Spleen (tissue), 7 donors: ENCODE measurements around the gene NR3C1.

ENCODE experiments used
- CTCF ChIP-seq, 11 experiments: fragments of 200-600 bp in 7 of 11; fragments of 450-650 bp in 4 of 11; sonication (generic) in 4 of 11; IDR thresholded peaks in 8 of 11; conservative IDR thresholded peaks in 3 of 11; 1 replicate in 7 of 11; 2 replicates in 4 of 11; pipeline versions ENCODE4 v1.4.0 to v1.8.0; 2016 to 2021; ENCODE audit warnings: antibody characterized with exemption in 11 of 11, inconsistent platforms in 4 of 11, mild to moderate bottlenecking in 1 of 11
- POLR2A ChIP-seq, 3 donors: fragments of 450-650 bp; IDR thresholded peaks; one replicate each; pipeline ENCODE4 v1.5.1; 2017; ENCODE audit warnings: antibody characterized with exemption in 3 of 3, mild to moderate bottlenecking in 1 of 3
- POLR2AphosphoS5 ChIP-seq, 3 donors: sonication (generic); formaldehyde crosslinking; IDR thresholded peaks; one replicate each; pipeline ENCODE4 v1.5.1; 2017; ENCODE audit warnings: antibody characterized with exemption in 3 of 3
- donor health status: DM: no; HTN: no; CAD: no; lungs with moderate emphysema.
- donor health status: DM: no; HTN: no; CAD: no.
- donor health status: DM: no; HTN: no; CAD: no.

DNA sequence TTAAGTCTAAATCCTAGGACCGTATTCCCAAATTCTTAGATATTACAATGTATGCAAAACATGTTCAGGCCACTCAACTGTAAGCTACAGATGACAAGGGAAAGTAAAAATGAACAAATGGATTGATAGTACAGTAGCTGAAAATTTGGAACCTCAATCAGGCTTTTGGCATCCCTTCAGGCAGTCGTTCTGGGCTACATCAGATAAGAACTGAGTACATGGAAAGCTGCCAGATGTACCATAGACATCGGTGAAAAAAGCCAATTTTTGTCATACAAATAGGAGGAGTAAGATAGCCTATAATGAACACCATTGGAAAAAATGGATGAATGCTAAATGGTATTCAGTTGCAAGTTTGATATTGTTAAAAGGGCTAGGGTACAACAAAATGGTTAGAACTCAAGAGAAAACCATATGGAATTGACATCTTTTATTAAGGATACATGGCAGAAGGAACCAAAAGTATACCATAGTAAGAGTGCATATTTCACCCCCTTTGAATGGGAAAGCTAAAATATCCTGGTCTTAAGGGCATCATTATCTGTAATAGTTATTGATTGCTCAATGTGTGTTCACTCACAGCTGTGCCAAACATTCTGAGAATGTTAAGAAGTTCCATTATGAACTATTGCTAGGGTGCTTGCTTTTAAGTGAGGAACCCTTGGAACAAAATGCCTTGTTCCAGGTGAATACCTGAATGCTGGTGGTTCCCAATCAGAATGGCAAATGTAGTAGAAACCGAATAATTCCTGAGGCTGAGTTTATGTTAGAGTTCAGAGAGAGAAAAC lies 86.4 kb downstream of the NR3C1 start:
- TF ChIP-seq CTCF (IDR thresholded peaks at IDR 0.05 in 8 of 11, conservative IDR thresholded peaks at IDR 0.05 in 3 of 11) (no peak), POLR2A (IDR thresholded peaks at IDR 0.05) (no peak), POLR2AphosphoS5 (IDR thresholded peaks at IDR 0.05) (no peak)
